ENCODE data around the gene EIF4E.

The EIF4E gene

DNA sequence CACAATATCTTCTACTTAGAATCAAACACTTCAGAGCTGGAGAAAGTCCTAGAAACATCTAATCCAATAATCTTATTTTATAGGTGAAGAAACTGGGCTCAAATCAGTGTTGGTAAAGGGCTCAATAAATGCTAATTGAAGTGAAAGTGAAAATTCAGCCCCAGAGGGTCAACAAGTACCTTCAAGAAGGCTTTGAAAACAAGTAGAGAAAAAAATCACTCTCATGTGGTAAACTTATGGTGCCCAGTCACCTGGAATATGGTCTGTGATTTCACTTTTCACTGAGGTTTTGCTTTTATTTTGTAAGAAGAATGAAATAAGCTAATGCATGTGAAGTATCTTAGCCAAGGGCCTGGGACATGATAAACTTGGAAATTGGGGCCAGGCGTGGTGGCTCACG is 29.1 kb upstream of the EIF4E start:
- H4K20me1 ChIP-seq (ENCODE audit: insufficient read depth, low read length): no peaks in the 10 kb centered on the region
- no peaks in the 10 kb centered on the region for H3F3A ChIP-seq (ENCODE audit: insufficient read depth, low read length)
- no peaks in the 10 kb centered on the region for H3K79me2 ChIP-seq (ENCODE audit: insufficient read depth, low read length)
- no peak overlapping the region for H2AFZ ChIP-seq (ENCODE audit: low read length)
- no peaks in the 10 kb centered on the region for H3K4me1 ChIP-seq (ENCODE audit: insufficient read depth, low read length, severe bottlenecking)
- no peak overlapping the region for H3K4me2 ChIP-seq (ENCODE audit: low read length)
- H3K36me3 ChIP-seq (ENCODE audit: insufficient read depth, low read length): no peaks in the 10 kb centered on the region
- peaks cover 4% of the 10 kb centered on the region; the same call in 1 of the 2 replicates for H3K27me3 ChIP-seq (ENCODE audit: insufficient read depth, low read length)
- no peaks in the 10 kb centered on the region for H3K9me3 ChIP-seq (ENCODE audit: low read length)
- no peak for TF ChIP-seq EZH2 (IDR thresholded peaks at IDR 0.05; ENCODE audit: borderline replicate concordance, low read length)
- TF ChIP-seq, protein P1, sequence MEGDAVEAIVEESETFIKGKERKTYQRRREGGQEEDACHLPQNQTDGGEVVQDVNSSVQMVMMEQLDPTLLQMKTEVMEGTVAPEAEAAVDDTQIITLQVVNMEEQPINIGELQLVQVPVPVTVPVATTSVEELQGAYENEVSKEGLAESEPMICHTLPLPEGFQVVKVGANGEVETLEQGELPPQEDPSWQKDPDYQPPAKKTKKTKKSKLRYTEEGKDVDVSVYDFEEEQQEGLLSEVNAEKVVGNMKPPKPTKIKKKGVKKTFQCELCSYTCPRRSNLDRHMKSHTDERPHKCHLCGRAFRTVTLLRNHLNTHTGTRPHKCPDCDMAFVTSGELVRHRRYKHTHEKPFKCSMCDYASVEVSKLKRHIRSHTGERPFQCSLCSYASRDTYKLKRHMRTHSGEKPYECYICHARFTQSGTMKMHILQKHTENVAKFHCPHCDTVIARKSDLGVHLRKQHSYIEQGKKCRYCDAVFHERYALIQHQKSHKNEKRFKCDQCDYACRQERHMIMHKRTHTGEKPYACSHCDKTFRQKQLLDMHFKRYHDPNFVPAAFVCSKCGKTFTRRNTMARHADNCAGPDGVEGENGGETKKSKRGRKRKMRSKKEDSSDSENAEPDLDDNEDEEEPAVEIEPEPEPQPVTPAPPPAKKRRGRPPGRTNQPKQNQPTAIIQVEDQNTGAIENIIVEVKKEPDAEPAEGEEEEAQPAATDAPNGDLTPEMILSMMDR (IDR thresholded peaks at IDR 0.05; ENCODE audit: low read length): no peak
- no peaks in the 10 kb centered on the region for H3K9me2 ChIP-seq (ENCODE audit: low read depth, low read length)
- H3K9ac ChIP-seq (ENCODE audit: low read length): no peak overlapping the region
- H3K27ac ChIP-seq (ENCODE audit: low read depth, low read length, poor library complexity, severe bottlenecking): no peak overlapping the region
- no peak overlapping the region for H3K4me3 ChIP-seq (ENCODE audit: low read depth, low read length, poor library complexity, severe bottlenecking)

DNA sequence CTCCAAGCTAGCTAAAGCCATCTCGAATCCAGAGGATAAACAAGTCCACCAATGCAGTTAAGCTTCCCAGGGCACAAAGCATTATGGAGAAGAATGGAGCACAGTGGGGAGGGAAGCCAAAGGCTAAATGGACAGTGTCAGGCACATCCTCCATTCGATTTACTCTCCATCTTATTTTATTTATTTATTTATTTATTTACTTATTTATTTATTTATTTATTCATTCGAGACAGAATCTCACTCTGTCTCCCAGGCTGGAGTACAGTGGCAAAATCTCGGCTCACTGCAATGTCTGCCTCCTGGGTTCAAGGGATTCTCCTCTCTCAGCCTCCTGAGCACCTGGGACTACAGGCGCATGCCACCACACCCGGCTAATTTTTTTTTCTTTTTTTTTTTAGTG is 26.3 kb upstream of the EIF4E start:
- no peak overlapping the region for H3K27ac ChIP-seq (ENCODE audit: low read depth, low read length, poor library complexity, severe bottlenecking)
- H3K79me2 ChIP-seq (ENCODE audit: insufficient read depth, low read length): no peaks in the 10 kb centered on the region
- no peaks in the 10 kb centered on the region for H4K20me1 ChIP-seq (ENCODE audit: insufficient read depth, low read length)
- no peak overlapping the region for H2AFZ ChIP-seq (ENCODE audit: low read length)
- no peak overlapping the region for H3K9ac ChIP-seq (ENCODE audit: low read length)
- no peaks in the 10 kb centered on the region for H3F3A ChIP-seq (ENCODE audit: insufficient read depth, low read length)
- TF ChIP-seq EZH2 (IDR thresholded peaks at IDR 0.05; ENCODE audit: borderline replicate concordance, low read length): no peak
- TF ChIP-seq, protein P1 (IDR thresholded peaks at IDR 0.05; ENCODE audit: low read length): no peak
- H3K9me2 ChIP-seq (ENCODE audit: low read depth, low read length): no peaks in the 10 kb centered on the region
- H3K4me1 ChIP-seq (ENCODE audit: insufficient read depth, low read length, severe bottlenecking): no peaks in the 10 kb centered on the region
- peaks cover 4% of the 10 kb centered on the region; the same call in 1 of the 2 replicates for H3K27me3 ChIP-seq (ENCODE audit: insufficient read depth, low read length)
- no peaks in the 10 kb centered on the region for H3K36me3 ChIP-seq (ENCODE audit: insufficient read depth, low read length)
- no peak overlapping the region for H3K4me3 ChIP-seq (ENCODE audit: low read depth, low read length, poor library complexity, severe bottlenecking)
- H3K9me3 ChIP-seq (ENCODE audit: low read length): no peaks in the 10 kb centered on the region
- no peak overlapping the region for H3K4me2 ChIP-seq (ENCODE audit: low read length)

DNA sequence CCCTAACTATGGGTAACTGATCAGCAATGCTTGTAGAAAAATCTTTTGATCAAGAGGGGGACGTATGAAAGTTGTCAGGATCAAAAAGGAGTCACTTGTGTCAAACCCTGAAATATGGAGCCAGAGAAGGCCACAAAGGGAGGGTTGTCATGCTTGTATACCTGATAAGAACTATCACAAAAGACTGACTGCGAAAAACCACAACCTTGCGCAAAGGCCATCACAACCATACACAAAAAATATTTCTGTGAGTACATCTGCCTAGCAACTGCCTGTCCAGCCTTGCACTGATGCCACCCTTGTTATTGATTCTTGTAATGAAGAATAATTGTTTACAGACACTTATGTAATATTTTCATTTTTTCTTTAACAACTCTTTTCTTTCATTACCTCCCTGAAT is 22.8 kb upstream of the EIF4E start:
- Histone ChIP-seq H3K9ac (ENCODE audit: low read length) (no peak overlapping the region), H3K9me2 (ENCODE audit: low read depth, low read length) (no peaks in the 10 kb centered on the region), H3K27me3 (ENCODE audit: insufficient read depth, low read length) (no peaks in the 10 kb centered on the region), H4K20me1 (ENCODE audit: insufficient read depth, low read length) (no peaks in the 10 kb centered on the region), H3K27ac (ENCODE audit: low read depth, low read length, poor library complexity, severe bottlenecking) (no peak overlapping the region), H3F3A (ENCODE audit: insufficient read depth, low read length) (no peaks in the 10 kb centered on the region), H3K36me3 (ENCODE audit: insufficient read depth, low read length) (no peaks in the 10 kb centered on the region), H3K4me2 (ENCODE audit: low read length) (no peak overlapping the region), H3K79me2 (ENCODE audit: insufficient read depth, low read length) (no peaks in the 10 kb centered on the region), H3K4me3 (ENCODE audit: low read depth, low read length, poor library complexity, severe bottlenecking) (no peak overlapping the region), H3K4me1 (ENCODE audit: insufficient read depth, low read length, severe bottlenecking) (no peaks in the 10 kb centered on the region), H2AFZ (ENCODE audit: low read length) (no peak overlapping the region), H3K9me3 (ENCODE audit: low read length) (no peaks in the 10 kb centered on the region)
- TF ChIP-seq EZH2 (IDR thresholded peaks at IDR 0.05; ENCODE audit: borderline replicate concordance, low read length): no peak
- TF ChIP-seq, protein P1 (IDR thresholded peaks at IDR 0.05; ENCODE audit: low read length): no peak

Data from OCI-LY1 (cell line).